Measurements from ENCODE around the gene IL4I1.

- TF ChIP-seq CTCF (IDR thresholded peaks at IDR 0.05) (no peak), POLR2A (IDR thresholded peaks at IDR 0.05) (no peak)
Measured at GRCh38 chr19:49853852-49854377, 42.8 kb downstream of the IL4I1 start.

All from prostate gland (tissue), 2 donors.